Liver (tissue), 9 donors: Measurements from ENCODE around the gene ZDHHC22. TPM values are rescaled to one million over a fixed set of nuclear protein-coding genes. Genes with fewer than 3 reads are reported as not detected.

Experiments
- DNase-seq: peaks from one replicate; pipeline ENCODE4 v3.0.0-alpha.2; 2017; ENCODE audit warnings: low spot score
- H3K27ac ChIP-seq, 2 donors: one replicate each; pipeline ENCODE4 v1.7.0; 2013; ENCODE audit warnings: inconsistent platforms in 2 of 2, low read length in 2 of 2, control low read depth in 1 of 2, low read depth in 1 of 2, mild to moderate bottlenecking in 1 of 2
- H3K27me3 ChIP-seq, 4 donors: one replicate each; pipeline versions ENCODE4 v1.6.1 to v1.7.0; 2013; ENCODE audit warnings: low read length in 3 of 4, inconsistent platforms in 1 of 4, mild to moderate bottlenecking in 1 of 4, moderate library complexity in 1 of 4; ENCODE audit not compliant: control insufficient read depth in 4 of 4, insufficient read depth in 4 of 4
- H3K36me3 ChIP-seq, 4 donors: one replicate each; pipeline versions ENCODE4 v1.6.1 to v1.7.0; 2013; ENCODE audit warnings: low read length in 3 of 4, mild to moderate bottlenecking in 3 of 4, low read depth in 1 of 4, moderate library complexity in 1 of 4; ENCODE audit not compliant: control insufficient read depth in 4 of 4, insufficient read depth in 3 of 4
- H3K4me1 ChIP-seq, 4 donors: one replicate each; pipeline versions ENCODE4 v1.6.1 to v1.7.0; 2013; ENCODE audit warnings: low read length in 3 of 4, mild to moderate bottlenecking in 3 of 4, moderate library complexity in 1 of 4; ENCODE audit not compliant: control insufficient read depth in 4 of 4, insufficient read depth in 4 of 4
- H3K4me3 ChIP-seq, 3 donors: one replicate each; pipeline versions ENCODE4 v1.6.1 to v1.7.0; 2013; ENCODE audit warnings: low read length in 3 of 3, control low read depth in 1 of 3, low read depth in 1 of 3, mild to moderate bottlenecking in 1 of 3
- H3K9ac ChIP-seq, 2 donors: one replicate each; pipeline ENCODE4 v1.7.0; 2013; ENCODE audit warnings: low read length in 2 of 2, mild to moderate bottlenecking in 2 of 2, moderate library complexity in 2 of 2, control low read depth in 1 of 2, low read depth in 1 of 2
- H3K9me3 ChIP-seq, 4 donors: one replicate each; pipeline versions ENCODE4 v1.6.1 to v1.7.0; 2013; ENCODE audit warnings: low read length in 3 of 4; ENCODE audit not compliant: control insufficient read depth in 4 of 4
- FOXA1 ChIP-seq: IDR thresholded peaks from 2 replicates; pipeline ENCODE4 v1.6.1; 2016; ENCODE audit warnings: antibody characterized with exemption
- HNF4A ChIP-seq, 2 donors: conservative IDR thresholded peaks; 2 replicates each; pipeline ENCODE4 v1.6.1; 2016; ENCODE audit warnings: antibody characterized with exemption in 2 of 2, mild to moderate bottlenecking in 2 of 2
- MAX ChIP-seq: IDR thresholded peaks from 2 replicates; pipeline ENCODE4 v1.6.1; 2016; ENCODE audit warnings: antibody characterized with exemption
- RXRA ChIP-seq, 2 donors: IDR thresholded peaks; 2 replicates each; pipeline ENCODE4 v1.6.1; 2017 to 2018; ENCODE audit warnings: antibody characterized with exemption in 2 of 2, mild to moderate bottlenecking in 1 of 2
- SP1 ChIP-seq: IDR thresholded peaks from 2 replicates; pipeline ENCODE4 v1.6.1; 2018; ENCODE audit warnings: antibody characterized with exemption, mild to moderate bottlenecking
- ZBTB33 ChIP-seq: IDR thresholded peaks from 2 replicates; pipeline ENCODE4 v1.6.1; 2016; ENCODE audit warnings: antibody characterized with exemption
- WGBS: extraction: QIAGEN DNeasy Blood & Tissue Kit; methylation state at CpG from one replicate; pipeline ENCODE4 v1.1.7; 2013; 5-methylcytosine and 5-hydroxymethylcytosine counted together
- polyA plus RNA-seq, 2 donors: library from polyadenylated mRNA; stranded (reverse) in 1 of 2; unstranded in 1 of 2; fragments of 200-250 nt in 1 of 2; fragments of >200 nt in 1 of 2; fragmentation: Nextera tagmentation in 1 of 2; extraction: Ambion mirVana in 1 of 2; gene quantifications; one replicate each; pipeline versions ENCODE4 v1.2.1 to v1.2.3, GENCODE V29; 2013 to 2015
- total RNA-seq, 2 donors: library from RNA; depleted of rRNA; stranded (reverse); fragments of >200 nt; gene quantifications; one replicate each; pipeline ENCODE4 v1.2.3, GENCODE V29; 2014
- donor health status: healthy.
- donor health status: healthy.
- donor health status: healthy.
- donor health status: healthy.
- donor health status: healthy.

ZDHHC22 gene
- total and polyA plus RNA-seq, 4 donors, result not detected

- Histone ChIP-seq H3K27me3 (no peaks in the 10 kb centered on the region), H3K4me3 (no peak overlapping the region), H3K27ac (no peak overlapping the region), H3K36me3 (peaks cover 2 to 11% (median 7%) of the 10 kb centered on the region in 4 donors), H3K9ac (no peak overlapping the region), H3K4me1 (peaks cover 2 to 28% (median 18%) of the 10 kb centered on the region in 4 donors), H3K9me3 (no peaks in the 10 kb centered on the region)
- no peak for DNase-seq
- WGBS, result 68% methylated on average over 4 of the region's 4 CpGs
- TF ChIP-seq SP1, result no peak
These were observed 39.4 kb downstream of the ZDHHC22 start for GRCh38 chr14:77102154-77102553.

GRCh38 chr14:77100961-77101360 is 40.6 kb downstream of the ZDHHC22 start:
- H3K4me1 ChIP-seq, result peaks cover 2 to 33% (median 20%) of the 10 kb centered on the region in 4 donors
- H3K9ac ChIP-seq, result no peak overlapping the region
- 76% methylated on average over 3 of the region's 3 CpGs for WGBS
- no peak for TF ChIP-seq HNF4A (conservative IDR thresholded peaks at IDR 0.05)
- no peak for TF ChIP-seq FOXA1
- H3K27me3 ChIP-seq, result no peaks in the 10 kb centered on the region
- peaks cover 0 to 3% (median 1%) of the 10 kb centered on the region in 4 donors for H3K36me3 ChIP-seq
- H3K4me3 ChIP-seq, result no peak overlapping the region
- H3K9me3 ChIP-seq, result no peaks in the 10 kb centered on the region
- DNase-seq, result no peak
- peak overlapping the region in 1 of 2 donors; percentile 8 for H3K27ac ChIP-seq

- DNase-seq, result no peak
These were observed 42.0 kb downstream of the ZDHHC22 start for GRCh38 chr14:77099425-77100167.

More at GRCh38 chr14:77099425-77100167, 42.0 kb downstream of the ZDHHC22 start:
- Histone ChIP-seq H3K4me1 (peaks cover 2 to 33% (median 20%) of the 10 kb centered on the region in 4 donors), H3K9ac (peak overlapping the region; percentile 71 to 99), H3K27ac (peak overlapping the region; percentile 98 to 100), H3K36me3 (no peaks in the 10 kb centered on the region), H3K4me3 (peak overlapping the region in 2 of 3 donors; percentile 84 to 85), H3K27me3 (no peaks in the 10 kb centered on the region), H3K9me3 (no peaks in the 10 kb centered on the region)
- WGBS, result 32% methylated on average over 7 of the region's 7 CpGs
- TF ChIP-seq ZBTB33, result no peak
- peak in 1 of 2 donors; percentile 25 for TF ChIP-seq RXRA (IDR thresholded peaks at IDR 0.05)
- TF ChIP-seq MAX, result peak; percentile 50
